ENCODE data around the gene DMC1. TPM values are rescaled to one million over a fixed set of nuclear protein-coding genes. Genes with fewer than 3 reads are reported as not detected.
A peak's percentile ranks its signal among the peaks of the same experiment; 100 is the strongest.

DMC1 gene
- total and polyA plus RNA-seq, 2 donors (not counting 1 experiment from before 2014, with no cell fraction given) = 0.54 to 4.0 TPM

GRCh38 chr22:38491707-38492348 is 78.2 kb downstream of the DMC1 start:
- Histone ChIP-seq H3K27ac (ENCODE audit: insufficient read depth, low read length) (peak overlapping the region; percentile 29), H3K4me2 (ENCODE audit: extremely low read depth, insufficient read depth, low read length) (no peak overlapping the region), H4K20me1 (ENCODE audit: control insufficient read depth, extremely low read depth, insufficient read depth, low read length) (no peaks in the 10 kb centered on the region), H3K4me1 (ENCODE audit: control insufficient read depth, extremely low read depth, insufficient read depth, low read length) (peaks cover 25% of the 10 kb centered on the region), H2AFZ (ENCODE audit: low read length) (no peak overlapping the region), H3K27me3 (ENCODE audit: control insufficient read depth, insufficient read depth, low read length) (no peaks in the 10 kb centered on the region), H3K36me3 (ENCODE audit: control insufficient read depth, insufficient read depth, low read length) (peaks cover 32% of the 10 kb centered on the region), H3K9ac (ENCODE audit: insufficient read depth, low read length) (no peak overlapping the region), H3K79me2 (ENCODE audit: control insufficient read depth, insufficient read depth, low read length) (peaks cover 40% of the 10 kb centered on the region), H3K4me3 (replicated peaks in 1 of 4; ENCODE audit: control extremely low read depth in 1 of 4, insufficient read depth in 1 of 4, low read depth in 3 of 4, low read length in 4 of 4) (no peak overlapping the region), H3K9me3 (ENCODE audit: control insufficient read depth, insufficient read depth, low read depth, low read length) (no peaks in the 10 kb centered on the region)
- DNase-seq (ENCODE audit: low read depth in 2 of 2) = no peak
- no peak for TF ChIP-seq CTCF (conservative IDR thresholded peaks at IDR 0.05 in 1 of 2, IDR thresholded peaks at IDR 0.05 in 1 of 2; ENCODE audit: low read depth in 1 of 2, low read length in 2 of 2)
- no peak for TF ChIP-seq EZH2 (IDR thresholded peaks at IDR 0.05; ENCODE audit: low read length, missing control alignments)

- peaks cover 25% of the 10 kb centered on the region for H3K4me1 ChIP-seq (ENCODE audit: control insufficient read depth, extremely low read depth, insufficient read depth, low read length)
- peaks cover 34% of the 10 kb centered on the region for H3K79me2 ChIP-seq (ENCODE audit: control insufficient read depth, insufficient read depth, low read length)
- H3K36me3 ChIP-seq (ENCODE audit: control insufficient read depth, insufficient read depth, low read length) = peaks cover 31% of the 10 kb centered on the region
- H3K4me3 ChIP-seq (replicated peaks in 1 of 4; ENCODE audit: control extremely low read depth in 1 of 4, insufficient read depth in 1 of 4, low read depth in 3 of 4, low read length in 4 of 4) = no peak overlapping the region
- no peak overlapping the region for H2AFZ ChIP-seq (ENCODE audit: low read length)
- H3K27ac ChIP-seq (ENCODE audit: insufficient read depth, low read length) = peak overlapping the region; percentile 48
- H3K27me3 ChIP-seq (ENCODE audit: control insufficient read depth, insufficient read depth, low read length) = no peaks in the 10 kb centered on the region
- TF ChIP-seq CTCF (conservative IDR thresholded peaks at IDR 0.05 in 1 of 2, IDR thresholded peaks at IDR 0.05 in 1 of 2; ENCODE audit: low read depth in 1 of 2, low read length in 2 of 2) = no peak
- no peak for TF ChIP-seq EZH2 (IDR thresholded peaks at IDR 0.05; ENCODE audit: low read length, missing control alignments)
- H3K9me3 ChIP-seq (ENCODE audit: control insufficient read depth, insufficient read depth, low read depth, low read length) = no peaks in the 10 kb centered on the region
- no peak overlapping the region for H3K4me2 ChIP-seq (ENCODE audit: extremely low read depth, insufficient read depth, low read length)
- no peaks in the 10 kb centered on the region for H4K20me1 ChIP-seq (ENCODE audit: control insufficient read depth, extremely low read depth, insufficient read depth, low read length)
- no peak overlapping the region for H3K9ac ChIP-seq (ENCODE audit: insufficient read depth, low read length)
- DNase-seq (ENCODE audit: low read depth in 2 of 2) = peak; percentile 65 to 90
Measured at GRCh38 chr22:38490915-38491314, 79.1 kb downstream of the DMC1 start.

- Histone ChIP-seq H3K4me1 (ENCODE audit: control insufficient read depth, extremely low read depth, insufficient read depth, low read length) (peaks cover 25% of the 10 kb centered on the region), H3K79me2 (ENCODE audit: control insufficient read depth, insufficient read depth, low read length) (peaks cover 30% of the 10 kb centered on the region), H3K9me3 (ENCODE audit: control insufficient read depth, insufficient read depth, low read depth, low read length) (no peaks in the 10 kb centered on the region), H2AFZ (ENCODE audit: low read length) (no peak overlapping the region), H3K27me3 (ENCODE audit: control insufficient read depth, insufficient read depth, low read length) (no peaks in the 10 kb centered on the region), H3K27ac (ENCODE audit: insufficient read depth, low read length) (peak overlapping the region; percentile 48), H3K4me3 (replicated peaks in 1 of 4; ENCODE audit: control extremely low read depth in 1 of 4, insufficient read depth in 1 of 4, low read depth in 3 of 4, low read length in 4 of 4) (no peak overlapping the region), H3K9ac (ENCODE audit: insufficient read depth, low read length) (no peak overlapping the region), H3K4me2 (ENCODE audit: extremely low read depth, insufficient read depth, low read length) (no peak overlapping the region), H4K20me1 (ENCODE audit: control insufficient read depth, extremely low read depth, insufficient read depth, low read length) (no peaks in the 10 kb centered on the region), H3K36me3 (ENCODE audit: control insufficient read depth, insufficient read depth, low read length) (peaks cover 31% of the 10 kb centered on the region)
- TF ChIP-seq CTCF (conservative IDR thresholded peaks at IDR 0.05 in 1 of 2, IDR thresholded peaks at IDR 0.05 in 1 of 2; ENCODE audit: low read depth in 1 of 2, low read length in 2 of 2) = no peak
- no peak for TF ChIP-seq EZH2 (IDR thresholded peaks at IDR 0.05; ENCODE audit: low read length, missing control alignments)
- no peak for DNase-seq (ENCODE audit: low read depth in 2 of 2)
Measured at GRCh38 chr22:38490475-38490874, 79.5 kb downstream of the DMC1 start.
